Pancreas (tissue), 10 donors: ENCODE results near the gene CDH13. TPM values are rescaled to one million over a fixed set of nuclear protein-coding genes. Genes with fewer than 3 reads are reported as not detected.

Experiments
- ATAC-seq, 4 donors: fragments of 200-7000 bp; cut with Tn5 transposase; one replicate each; pipeline versions ENCODE4 v1.8.0 to v1.9.1; 2020; ENCODE audit warnings: mild to moderate bottlenecking in 4 of 4, moderate library complexity in 4 of 4
- DNase-seq, 6 donors: peaks; one replicate each; pipeline ENCODE4 v3.0.0-alpha.2; 2020
- FAIRE-seq: peaks from 2 replicates; lab custom pipeline; 2012; peaks lifted over from hg19 to GRCh38; lab: Jason Lieb, UNC
- H3K27ac ChIP-seq, 4 donors: fragments of 200-600 bp; sonication (generic); 1 replicate in 3 of 4; 2 replicates in 1 of 4; pipeline versions ENCODE4 v1.5.0 to v1.8.0; 2020
- H3K27me3 ChIP-seq, 4 donors: fragments of 200-600 bp; one replicate each; pipeline ENCODE4 v1.8.0; 2021
- H3K36me3 ChIP-seq, 3 donors: fragments of 200-600 bp; sonication (generic) in 1 of 3; one replicate each; pipeline versions ENCODE4 v1.5.0 to v1.8.0; 2020 to 2021
- H3K4me1 ChIP-seq, 3 donors: fragments of 200-600 bp; one replicate each; pipeline ENCODE4 v1.8.0; 2021
- H3K4me3 ChIP-seq, 4 donors: fragments of 200-600 bp; sonication (generic) in 2 of 4; one replicate each; pipeline versions ENCODE4 v1.5.0 to v1.8.0; 2020 to 2021
- H3K9me3 ChIP-seq, 4 donors: fragments of 200-600 bp; one replicate each; pipeline ENCODE4 v1.8.0; 2021
- WGBS, 2 donors: extraction: QIAGEN DNeasy Blood & Tissue Kit; methylation state at CpG; one replicate each; pipeline ENCODE4 v1.1.7; 2013; 5-methylcytosine and 5-hydroxymethylcytosine counted together
- intact Hi-C, 3 donors: fragments of 100-400 bp; cut with DNase I; formaldehyde crosslinking; loops; one replicate each; pipeline versions ENCODE4 v1.11.1 to v1.14.2; 2022
- polyA plus RNA-seq, 2 donors: library from polyadenylated mRNA; stranded (reverse); fragments of 200-250 nt; gene quantifications; one replicate each; pipeline ENCODE4 v1.2.3, GENCODE V29; 2013
- total RNA-seq, 6 donors: library from RNA; stranded (reverse); fragmentation: NEBNext Ultra II Directional in 4 of 6; extraction: Animal tissue kit (Norgen Biotek cat#: 25700) in 4 of 6; gene quantifications; one replicate each; pipeline versions ENCODE4 v1.2.1 to v1.2.4, GENCODE V29; 2021 to 2023
- TF ChIP-seq, protein P1 (sequence below), 4 donors: fragments of 200-600 bp; sonication (generic) in 3 of 4; IDR thresholded peaks; one replicate each; pipeline versions ENCODE4 v1.5.0 to v1.8.0; 2021; ENCODE audit warnings: antibody characterized with exemption in 4 of 4
- donor health status: healthy with polysubstance abuse.
- donor health status: DM: no; HTN: no; CAD: no; lungs with moderate emphysema.
- donor health status: DM: no; HTN: no; CAD: no.
- donor health status: control.
- donor health status: control.
- donor health status: Bipolar disorder and iron deficiency.
- donor health status: DM: yes; HTN: yes; CAD: no.
- donor health status: DM: no; HTN: no; CAD: no.
- donor health status: DM: no; HTN: no; CAD: no.
- donor health status: DM: yes; HTN: yes; CAD: no.

CDH13 gene
- total and polyA plus RNA-seq, 8 donors = 0.12 to 1.0 (median 0.37) TPM

GRCh38 chr16:83516931-83517330, 890.2 kb downstream of the CDH13 start:
- Histone ChIP-seq H3K4me3 (no peak overlapping the region), H3K27ac (no peak overlapping the region), H3K27me3 (no peaks in the 10 kb centered on the region), H3K36me3 (no peaks in the 10 kb centered on the region), H3K4me1 (no peaks in the 10 kb centered on the region), H3K9me3 (no peaks in the 10 kb centered on the region)
- intact Hi-C loops = no loop called here
- WGBS, 2 donors = 43 to 61% methylated on average over 2 of the region's 2 CpGs
- TF ChIP-seq, protein P1, sequence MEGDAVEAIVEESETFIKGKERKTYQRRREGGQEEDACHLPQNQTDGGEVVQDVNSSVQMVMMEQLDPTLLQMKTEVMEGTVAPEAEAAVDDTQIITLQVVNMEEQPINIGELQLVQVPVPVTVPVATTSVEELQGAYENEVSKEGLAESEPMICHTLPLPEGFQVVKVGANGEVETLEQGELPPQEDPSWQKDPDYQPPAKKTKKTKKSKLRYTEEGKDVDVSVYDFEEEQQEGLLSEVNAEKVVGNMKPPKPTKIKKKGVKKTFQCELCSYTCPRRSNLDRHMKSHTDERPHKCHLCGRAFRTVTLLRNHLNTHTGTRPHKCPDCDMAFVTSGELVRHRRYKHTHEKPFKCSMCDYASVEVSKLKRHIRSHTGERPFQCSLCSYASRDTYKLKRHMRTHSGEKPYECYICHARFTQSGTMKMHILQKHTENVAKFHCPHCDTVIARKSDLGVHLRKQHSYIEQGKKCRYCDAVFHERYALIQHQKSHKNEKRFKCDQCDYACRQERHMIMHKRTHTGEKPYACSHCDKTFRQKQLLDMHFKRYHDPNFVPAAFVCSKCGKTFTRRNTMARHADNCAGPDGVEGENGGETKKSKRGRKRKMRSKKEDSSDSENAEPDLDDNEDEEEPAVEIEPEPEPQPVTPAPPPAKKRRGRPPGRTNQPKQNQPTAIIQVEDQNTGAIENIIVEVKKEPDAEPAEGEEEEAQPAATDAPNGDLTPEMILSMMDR (IDR thresholded peaks at IDR 0.05) = no peak
- FAIRE-seq = no peak
- DNase-seq = no peak
- no peak for ATAC-seq

GRCh38 chr16:83517398-83517797, 890.6 kb downstream of the CDH13 start:
- no peak overlapping the region for H3K27ac ChIP-seq
- FAIRE-seq (no peak), ATAC-seq (no peak), DNase-seq (no peak)
- intact Hi-C loops = no loop called here
- no peaks in the 10 kb centered on the region for H3K36me3 ChIP-seq
- no peaks in the 10 kb centered on the region for H3K9me3 ChIP-seq
- WGBS, 2 donors = 34 to 47% methylated on average over 2 of the region's 2 CpGs
- TF ChIP-seq, protein P1 (IDR thresholded peaks at IDR 0.05) = no peak
- H3K27me3 ChIP-seq = no peaks in the 10 kb centered on the region
- H3K4me1 ChIP-seq = no peaks in the 10 kb centered on the region
- no peak overlapping the region for H3K4me3 ChIP-seq

DNA sequence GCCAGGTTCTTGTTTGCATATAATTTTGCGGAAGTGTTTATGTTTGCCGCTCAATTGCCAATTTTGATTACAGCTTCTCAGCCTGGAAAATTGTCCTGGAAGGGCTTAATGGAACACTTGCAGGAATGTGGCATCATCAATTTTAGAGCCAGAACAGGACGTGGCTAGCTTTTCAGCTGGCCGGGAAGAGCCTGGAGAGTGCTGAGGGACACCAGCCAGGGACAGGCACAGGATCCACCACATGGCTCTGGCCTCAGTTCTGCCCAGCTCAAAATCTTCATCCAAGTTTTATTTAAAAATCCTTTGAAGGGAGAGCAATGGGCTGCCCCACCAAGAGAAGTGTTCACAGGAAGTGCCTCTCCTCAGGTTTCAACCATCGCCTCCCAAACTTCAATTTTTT, 893.8 kb downstream of the CDH13 start:
- WGBS, 2 donors = 57 to 62% methylated on average over 5 of the region's 5 CpGs
- DNase-seq = no peak
- intact Hi-C loops = no loop called here
- Histone ChIP-seq H3K27me3 (no peaks in the 10 kb centered on the region), H3K4me1 (no peaks in the 10 kb centered on the region), H3K27ac (no peak overlapping the region), H3K9me3 (no peaks in the 10 kb centered on the region), H3K4me3 (no peak overlapping the region), H3K36me3 (no peaks in the 10 kb centered on the region)
- TF ChIP-seq, protein P1 (IDR thresholded peaks at IDR 0.05) = no peak
- no peak for ATAC-seq
- FAIRE-seq = no peak

GRCh38 chr16:83530293-83530692, 903.5 kb downstream of the CDH13 start:
- 60 to 68% methylated on average over 3 of the region's 3 CpGs for WGBS, 2 donors
- H3K4me3 ChIP-seq = no peak overlapping the region
- no peak overlapping the region for H3K27ac ChIP-seq
- DNase-seq (no peak), FAIRE-seq (no peak), ATAC-seq (no peak)
- H3K36me3 ChIP-seq = no peaks in the 10 kb centered on the region
- TF ChIP-seq, protein P1 (IDR thresholded peaks at IDR 0.05) = no peak
- H3K27me3 ChIP-seq = no peaks in the 10 kb centered on the region
- no peaks in the 10 kb centered on the region for H3K4me1 ChIP-seq
- no peaks in the 10 kb centered on the region for H3K9me3 ChIP-seq
- intact Hi-C loops = no loop called here

GRCh38 chr16:83532634-83533033, 905.9 kb downstream of the CDH13 start:
- Histone ChIP-seq H3K27me3 (no peaks in the 10 kb centered on the region), H3K9me3 (no peaks in the 10 kb centered on the region), H3K27ac (no peak overlapping the region), H3K4me1 (no peaks in the 10 kb centered on the region), H3K4me3 (no peak overlapping the region), H3K36me3 (no peaks in the 10 kb centered on the region)
- TF ChIP-seq, protein P1 (IDR thresholded peaks at IDR 0.05) = no peak
- no peak for DNase-seq
- intact Hi-C loops = no loop called here
- WGBS, 2 donors = 76 to 79% methylated on average over 12 of the region's 12 CpGs
- ATAC-seq = no peak
- no peak for FAIRE-seq
